HG03064 (cell line): ENCODE data around the gene SPDYE18.
"Not testable (repeated sequence)": the region's sequence is repeated elsewhere in the genome, so short reads cannot be mapped to it uniquely, and the experiment has no call there.

Experiments
- ATAC-seq: cut with Tn5 transposase; IDR thresholded peaks from one replicate; pipeline ENCODE4 v1.9.1; 2021; ENCODE audit warnings: low read depth; ENCODE audit not compliant: unreplicated experiment

SPDYE18 gene

DNA sequence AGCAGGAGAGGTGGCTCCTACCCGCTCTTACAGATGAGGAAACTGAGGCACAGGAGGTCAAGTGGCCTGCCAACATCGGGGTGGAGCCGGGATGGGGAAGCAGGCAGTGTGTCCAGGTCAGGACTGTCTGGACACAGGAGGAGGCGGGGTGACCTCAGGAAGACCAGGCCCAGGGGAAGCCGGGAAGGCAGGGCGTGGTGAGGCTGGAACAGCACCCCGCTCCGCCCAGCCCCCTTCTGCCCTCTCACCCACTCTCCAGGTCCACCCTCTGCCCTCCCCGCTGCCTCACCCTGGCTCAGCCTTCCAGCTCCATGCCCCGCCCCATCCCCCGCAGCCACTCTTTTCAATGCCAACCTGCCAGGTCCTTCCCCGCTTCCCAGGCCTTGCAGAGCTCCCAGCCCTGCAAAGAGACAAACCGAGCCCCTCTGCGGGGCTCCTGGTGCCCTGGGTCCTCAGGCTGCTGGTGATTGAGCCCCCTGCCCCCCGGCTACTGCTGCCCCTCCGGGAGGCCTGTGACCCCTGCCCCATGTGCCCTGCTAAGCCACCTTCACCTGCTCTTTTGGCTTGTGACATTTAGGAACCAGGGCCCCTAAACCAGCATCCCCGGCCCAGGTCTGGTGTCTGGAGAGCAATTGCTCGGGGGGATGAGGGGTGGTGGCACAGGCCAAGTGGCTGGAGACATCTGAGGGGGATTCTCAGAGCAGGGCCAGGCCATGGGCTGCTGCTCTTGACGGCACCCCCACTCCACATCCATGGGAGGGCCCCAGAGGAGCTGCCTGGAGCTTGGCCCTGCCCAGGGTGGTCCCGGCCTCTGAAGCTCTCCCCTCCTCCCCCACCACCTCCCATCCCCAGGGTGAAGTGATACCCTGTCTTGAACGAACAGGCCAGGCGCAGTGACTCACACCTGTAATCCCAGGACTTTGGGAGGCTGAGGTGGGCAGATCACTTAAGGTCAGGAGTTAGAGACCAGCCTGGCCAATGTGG lies 55.9 kb downstream of the SPDYE18 start:
- not testable (repeated sequence) for ATAC-seq

DNA sequence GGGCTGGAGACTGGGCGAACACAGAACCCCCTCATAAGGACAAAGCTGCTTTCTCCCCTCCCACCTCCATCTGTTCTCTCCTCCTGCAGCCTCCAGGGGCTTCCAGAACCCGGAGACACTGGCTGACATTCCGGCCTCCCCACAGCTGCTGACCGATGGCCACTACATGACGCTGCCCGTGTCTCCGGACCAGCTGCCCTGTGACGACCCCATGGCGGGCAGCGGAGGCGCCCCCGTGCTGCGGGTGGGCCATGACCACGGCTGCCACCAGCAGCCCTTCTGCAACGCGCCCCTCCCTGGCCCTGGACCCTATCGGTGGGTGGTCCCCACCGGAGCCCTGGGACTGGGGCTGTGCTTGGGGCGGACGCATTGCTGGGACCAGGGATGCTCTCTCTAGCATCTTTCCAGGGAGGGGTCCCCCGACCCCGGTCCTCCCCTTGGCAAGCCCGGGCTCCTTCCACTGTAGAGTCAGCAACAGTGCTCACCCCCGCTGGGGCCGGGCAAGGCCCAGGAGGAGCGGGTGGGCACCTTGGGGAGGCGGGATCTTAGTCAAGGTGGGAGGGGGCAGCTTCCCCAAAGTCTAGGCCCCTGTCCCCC lies 56.8 kb downstream of the SPDYE18 start:
- ATAC-seq = not testable (repeated sequence)

DNA sequence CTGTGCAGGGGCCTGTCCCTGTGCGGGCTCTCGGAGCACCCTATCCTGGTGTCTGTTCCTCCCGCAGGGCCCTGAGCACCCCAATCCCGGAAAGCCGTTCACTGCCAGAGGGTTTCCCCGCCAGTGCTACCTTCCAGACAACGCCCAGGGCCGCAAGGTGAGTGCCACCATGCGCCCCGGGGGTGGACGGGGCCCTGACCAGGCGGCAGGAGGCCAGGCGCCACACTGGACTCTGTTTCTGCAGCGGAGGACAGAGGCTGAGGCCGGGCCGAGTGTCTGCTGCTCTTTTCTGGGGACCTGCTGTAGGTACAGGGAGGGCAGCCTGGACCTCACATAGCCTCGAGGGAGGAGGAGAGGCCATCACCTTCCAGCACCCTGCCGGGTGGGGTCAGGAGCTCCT lies 58.2 kb downstream of the SPDYE18 start:
- ATAC-seq = not testable (repeated sequence)

DNA sequence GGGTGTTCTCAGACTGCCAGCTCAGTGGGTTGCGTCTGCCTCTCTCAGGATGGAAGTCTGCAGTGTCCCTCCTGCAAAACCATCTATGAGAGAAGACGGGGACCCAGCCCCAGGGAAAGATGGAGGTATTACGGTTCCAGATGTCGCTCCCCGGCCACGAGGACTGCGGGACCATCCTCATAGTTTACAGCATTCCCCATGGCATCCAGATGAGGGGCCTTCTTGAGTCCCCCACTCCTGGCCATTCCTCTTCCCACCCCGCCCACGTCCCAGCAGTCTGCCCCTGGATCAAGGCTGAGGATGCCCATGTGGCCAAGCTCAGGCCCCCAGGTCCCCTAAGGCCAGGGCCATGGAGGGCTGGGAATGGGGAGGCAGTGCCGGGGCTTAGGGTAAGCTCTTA lies 59.1 kb downstream of the SPDYE18 start:
- not testable (repeated sequence) for ATAC-seq

DNA sequence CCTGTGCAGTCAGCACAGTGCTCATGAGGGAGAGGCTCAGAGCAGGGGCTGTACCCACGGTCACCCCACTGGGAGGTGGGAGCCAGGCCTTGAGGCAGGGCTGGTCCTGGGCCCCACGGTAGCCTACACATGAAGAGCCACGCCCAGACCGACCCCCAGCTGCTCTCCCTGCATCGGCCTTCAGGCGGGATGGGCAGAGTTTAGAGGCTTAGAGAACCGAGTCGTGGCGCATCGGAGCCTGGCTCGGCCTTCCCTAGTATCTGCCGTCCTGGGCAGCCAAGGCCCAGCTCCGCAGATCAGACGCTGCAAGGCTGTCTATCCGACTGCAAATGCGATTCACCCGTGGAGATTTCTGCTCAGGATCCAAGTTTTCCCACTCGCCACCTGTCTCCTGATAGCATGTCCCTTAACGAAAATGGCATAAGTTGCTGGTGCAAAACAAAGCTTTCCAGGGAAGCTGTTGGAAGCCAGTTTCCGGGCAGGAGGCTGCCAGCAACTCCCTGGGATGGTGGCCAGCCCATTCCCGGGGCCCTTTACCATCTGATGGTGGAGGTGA lies 59.6 kb downstream of the SPDYE18 start:
- ATAC-seq = not testable (repeated sequence)

DNA sequence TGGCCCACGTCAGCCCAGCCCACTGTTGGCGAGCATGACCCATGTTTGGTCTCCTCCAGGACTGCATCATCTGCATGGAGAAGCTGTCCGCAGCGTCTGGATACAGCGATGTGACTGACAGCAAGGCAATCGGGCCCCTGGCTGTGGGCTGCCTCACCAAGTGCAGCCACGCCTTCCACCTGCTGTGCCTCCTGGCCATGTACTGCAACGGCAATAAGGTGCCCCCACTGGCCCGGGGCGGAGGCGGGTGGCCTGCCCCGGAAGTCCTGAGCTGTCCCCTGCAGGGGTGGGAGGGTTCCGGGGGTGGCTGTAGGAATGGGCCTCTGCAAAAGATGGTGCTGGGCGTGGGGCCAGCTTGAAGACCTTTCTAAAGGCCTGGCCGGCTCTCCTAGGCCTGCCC lies 60.3 kb downstream of the SPDYE18 start:
- not testable (repeated sequence) for ATAC-seq
